Measurements from ENCODE around the gene PRKAR1B.

DNA sequence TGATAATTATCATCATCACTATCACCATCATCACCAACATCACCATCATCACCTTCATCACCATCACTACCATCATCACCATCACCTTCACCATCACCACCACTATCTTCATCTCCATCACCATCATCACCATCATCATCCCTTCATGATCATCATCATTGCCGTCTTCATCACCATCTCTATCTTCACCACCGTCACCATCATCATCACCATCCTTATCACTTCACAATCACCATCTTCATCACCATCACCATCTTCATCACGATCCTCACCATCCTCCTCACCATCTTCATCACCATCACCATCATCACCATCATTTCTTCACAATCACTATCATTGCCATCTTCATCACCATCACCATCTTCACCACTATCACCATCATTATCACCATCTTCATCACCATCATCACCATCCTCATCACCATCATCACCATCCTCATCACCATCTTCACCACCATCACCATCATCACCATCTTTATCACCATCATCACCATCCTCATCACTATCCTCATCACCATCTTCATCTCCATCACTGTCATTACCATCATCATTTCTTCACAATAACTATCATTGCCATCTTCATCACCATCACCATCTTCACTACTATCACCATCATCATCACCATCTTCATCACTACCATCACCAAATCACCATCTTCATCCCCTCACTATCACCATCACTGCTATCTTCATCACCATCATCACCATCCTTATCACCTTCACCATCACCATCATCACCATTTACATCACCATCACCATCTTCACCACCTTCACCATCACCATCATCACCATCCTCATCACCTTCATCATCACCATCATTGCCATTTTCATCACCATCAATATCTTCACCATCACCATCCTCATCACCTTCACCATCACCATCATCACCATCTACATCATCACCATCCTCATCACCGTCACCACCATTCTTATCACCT lies 73.0 kb downstream of the PRKAR1B start:
- TF ChIP-seq, protein P1, sequence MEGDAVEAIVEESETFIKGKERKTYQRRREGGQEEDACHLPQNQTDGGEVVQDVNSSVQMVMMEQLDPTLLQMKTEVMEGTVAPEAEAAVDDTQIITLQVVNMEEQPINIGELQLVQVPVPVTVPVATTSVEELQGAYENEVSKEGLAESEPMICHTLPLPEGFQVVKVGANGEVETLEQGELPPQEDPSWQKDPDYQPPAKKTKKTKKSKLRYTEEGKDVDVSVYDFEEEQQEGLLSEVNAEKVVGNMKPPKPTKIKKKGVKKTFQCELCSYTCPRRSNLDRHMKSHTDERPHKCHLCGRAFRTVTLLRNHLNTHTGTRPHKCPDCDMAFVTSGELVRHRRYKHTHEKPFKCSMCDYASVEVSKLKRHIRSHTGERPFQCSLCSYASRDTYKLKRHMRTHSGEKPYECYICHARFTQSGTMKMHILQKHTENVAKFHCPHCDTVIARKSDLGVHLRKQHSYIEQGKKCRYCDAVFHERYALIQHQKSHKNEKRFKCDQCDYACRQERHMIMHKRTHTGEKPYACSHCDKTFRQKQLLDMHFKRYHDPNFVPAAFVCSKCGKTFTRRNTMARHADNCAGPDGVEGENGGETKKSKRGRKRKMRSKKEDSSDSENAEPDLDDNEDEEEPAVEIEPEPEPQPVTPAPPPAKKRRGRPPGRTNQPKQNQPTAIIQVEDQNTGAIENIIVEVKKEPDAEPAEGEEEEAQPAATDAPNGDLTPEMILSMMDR (IDR thresholded peaks at IDR 0.05), result no peak
- TF ChIP-seq POLR2A (IDR thresholded peaks at IDR 0.05) (no peak), EP300 (IDR thresholded peaks at IDR 0.05) (no peak), POLR2AphosphoS5 (IDR thresholded peaks at IDR 0.05) (no peak)

Data from sigmoid colon (tissue), 4 donors.